AG08395 (cell line): Measurements from ENCODE around the gene CDKN2B.

Experiments used
- DNase-seq: peaks from one replicate; pipeline ENCODE4 v3.0.0; 2012; ENCODE audit warnings: mixed read lengths, low spot score

The CDKN2B gene

DNA sequence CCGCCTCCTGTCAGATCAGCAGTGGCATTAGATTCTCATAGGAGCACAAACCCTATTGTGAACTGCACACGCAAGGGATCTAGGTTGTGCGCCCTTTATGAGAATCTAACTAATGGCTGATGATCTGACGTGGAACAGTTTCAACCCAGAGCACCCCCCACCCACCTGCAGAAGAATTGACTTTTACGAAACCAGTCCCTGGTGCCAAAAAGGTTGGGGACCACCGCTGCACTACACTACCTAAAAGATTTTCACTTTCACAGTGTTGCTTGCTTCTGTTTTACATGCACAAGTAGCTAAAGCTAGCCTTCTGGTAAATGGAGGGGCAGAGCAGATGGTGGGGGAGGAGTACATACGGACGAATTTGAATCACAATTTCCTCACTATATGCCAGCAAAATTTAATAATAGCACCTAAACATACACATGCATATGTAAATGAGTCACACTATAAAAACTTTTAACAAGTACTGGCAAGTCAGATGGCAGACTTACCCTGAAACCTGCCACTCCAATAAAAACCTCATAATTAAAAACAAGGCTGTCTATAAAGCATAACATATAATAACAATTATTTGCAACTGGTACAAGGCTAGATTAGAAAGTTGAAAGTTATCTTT, 24.0 kb upstream of the CDKN2B start:
- DNase-seq: no peak

DNA sequence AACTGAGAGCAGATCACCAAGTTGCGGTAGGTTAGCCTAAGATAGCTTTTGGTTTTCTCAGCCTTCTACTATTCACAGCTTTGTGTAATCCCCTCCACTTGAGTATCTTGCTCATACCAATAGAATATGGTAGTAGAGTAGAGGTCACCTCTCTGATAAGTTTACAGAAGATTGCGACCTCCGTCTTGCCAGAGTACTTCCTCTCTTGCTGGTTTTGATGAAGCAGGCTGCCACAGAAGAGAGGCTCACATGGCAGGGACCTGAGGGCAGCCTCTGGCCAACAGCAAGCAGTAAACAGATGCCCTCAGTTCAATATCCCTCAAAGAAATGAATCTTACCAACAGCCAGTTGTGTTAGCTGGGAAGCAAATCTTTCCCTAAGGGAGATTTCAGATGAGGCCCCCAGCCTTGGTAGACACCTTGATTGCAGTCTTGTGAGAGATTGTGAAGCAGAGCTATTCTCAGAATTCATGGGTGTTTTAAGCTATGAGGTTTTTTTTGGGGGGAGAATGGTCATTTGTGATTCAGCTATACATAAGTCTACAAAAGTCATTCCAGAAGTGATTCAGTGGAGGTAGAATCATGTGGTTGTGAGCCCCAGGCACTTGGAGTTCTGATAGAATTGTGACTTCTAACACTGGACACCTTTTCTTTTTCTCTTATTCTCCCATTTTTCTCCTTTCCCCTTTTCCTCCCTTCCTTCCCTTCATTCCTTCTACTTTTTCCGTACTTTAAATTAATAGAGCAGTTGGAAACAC, 22.7 kb upstream of the CDKN2B start:
- no peak for DNase-seq

DNA sequence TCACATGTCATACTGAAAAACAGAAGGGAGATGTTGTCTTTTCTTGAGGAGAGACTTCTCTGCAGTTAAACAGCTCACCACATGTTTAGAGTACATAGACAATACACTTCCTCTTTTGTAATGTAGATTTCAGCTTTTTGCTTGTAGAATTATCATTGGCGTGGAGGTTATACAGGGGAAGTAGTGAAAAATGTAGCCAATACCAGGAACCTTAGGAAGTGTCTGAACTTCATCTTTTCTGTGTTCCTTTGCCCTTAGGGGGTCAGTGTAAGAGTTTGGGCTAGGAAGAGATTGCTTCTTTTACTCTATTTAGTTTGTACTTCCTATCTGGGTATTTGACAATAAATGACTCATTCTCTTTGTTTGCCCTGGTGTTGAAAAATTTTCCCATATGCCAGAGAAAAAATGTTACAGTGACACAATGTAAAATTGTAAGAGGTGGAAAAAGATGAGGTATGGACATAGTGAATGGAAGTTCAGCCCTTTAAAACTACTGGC, 21.0 kb upstream of the CDKN2B start:
- DNase-seq: peak; percentile 54

DNA sequence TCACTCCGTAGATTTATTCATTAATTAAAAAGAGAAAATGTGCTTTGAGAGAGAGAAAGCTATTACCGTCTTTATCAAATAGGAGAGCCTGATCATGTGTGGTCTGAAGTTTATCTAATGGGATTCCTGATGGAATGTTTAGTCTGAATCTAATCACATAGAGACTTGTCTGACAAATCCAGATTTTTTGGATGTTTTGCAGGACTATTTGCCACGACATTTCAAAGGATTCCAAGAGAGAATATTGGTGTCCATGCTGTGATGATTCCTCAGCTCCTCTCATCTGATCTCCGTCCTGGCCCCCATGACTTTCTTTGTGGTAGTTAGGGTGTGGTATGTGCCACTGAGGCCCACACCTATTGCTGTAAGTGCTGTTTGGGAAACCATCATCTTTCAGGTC, 20.1 kb upstream of the CDKN2B start:
- DNase-seq: no peak

DNA sequence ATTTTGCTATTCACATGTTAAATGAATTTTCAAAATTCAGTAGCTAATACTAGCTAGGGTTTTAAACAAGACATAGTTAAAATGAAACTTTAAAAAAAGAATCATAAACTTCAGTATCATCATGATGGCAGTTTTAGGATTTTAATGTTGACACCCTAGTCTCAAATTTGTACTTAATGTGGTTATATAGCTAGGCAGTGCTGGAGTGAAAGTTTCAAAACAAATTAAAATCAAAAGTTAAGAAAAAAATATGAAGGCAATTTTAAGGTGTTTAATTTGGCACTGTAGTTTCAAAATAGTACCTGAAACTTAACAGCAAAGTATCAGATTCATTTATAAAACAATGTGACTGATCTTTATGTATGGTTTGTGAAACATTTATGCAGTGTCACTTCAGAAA, 19.3 kb upstream of the CDKN2B start:
- no peak for DNase-seq

DNA sequence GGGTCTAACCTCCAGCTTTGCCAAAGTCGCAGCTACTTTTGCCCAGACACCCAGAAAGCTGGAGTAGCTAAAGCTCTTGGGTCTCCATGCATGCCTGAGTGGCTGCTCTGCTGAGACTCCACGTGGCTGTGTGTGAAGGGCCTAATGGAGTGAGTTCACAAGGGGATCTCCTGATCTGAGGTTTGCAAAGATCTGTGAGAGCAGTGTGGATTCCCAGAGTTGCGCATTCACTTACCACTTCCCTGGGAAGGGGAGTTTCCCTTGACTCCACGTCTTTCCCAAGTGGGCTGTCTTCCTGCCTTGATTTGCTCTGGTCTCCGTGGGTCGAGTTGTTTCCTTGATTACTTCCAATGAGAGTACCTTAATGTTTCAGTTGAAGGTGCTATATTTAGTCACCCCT, 17.6 kb upstream of the CDKN2B start:
- no peak for DNase-seq

DNA sequence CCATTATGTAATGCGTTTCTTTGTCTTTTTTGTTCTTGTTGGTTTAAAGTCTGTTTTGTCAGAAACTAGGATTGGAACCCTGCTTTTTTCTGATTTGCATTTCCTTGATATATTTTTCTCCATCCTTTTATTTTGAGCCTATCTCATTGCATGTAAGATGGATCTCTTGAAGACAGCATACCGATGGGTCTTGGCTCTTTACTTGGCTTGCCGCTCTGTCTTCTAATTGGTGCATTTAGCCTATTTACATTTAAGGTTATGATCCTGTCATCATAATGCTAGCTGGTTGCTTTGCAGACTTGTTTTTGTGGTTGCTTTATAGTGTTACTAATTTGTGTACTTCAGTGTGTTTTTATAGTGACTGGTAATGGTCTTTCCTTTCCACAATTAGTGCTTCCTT, 13.3 kb upstream of the CDKN2B start:
- DNase-seq: no peak

DNA sequence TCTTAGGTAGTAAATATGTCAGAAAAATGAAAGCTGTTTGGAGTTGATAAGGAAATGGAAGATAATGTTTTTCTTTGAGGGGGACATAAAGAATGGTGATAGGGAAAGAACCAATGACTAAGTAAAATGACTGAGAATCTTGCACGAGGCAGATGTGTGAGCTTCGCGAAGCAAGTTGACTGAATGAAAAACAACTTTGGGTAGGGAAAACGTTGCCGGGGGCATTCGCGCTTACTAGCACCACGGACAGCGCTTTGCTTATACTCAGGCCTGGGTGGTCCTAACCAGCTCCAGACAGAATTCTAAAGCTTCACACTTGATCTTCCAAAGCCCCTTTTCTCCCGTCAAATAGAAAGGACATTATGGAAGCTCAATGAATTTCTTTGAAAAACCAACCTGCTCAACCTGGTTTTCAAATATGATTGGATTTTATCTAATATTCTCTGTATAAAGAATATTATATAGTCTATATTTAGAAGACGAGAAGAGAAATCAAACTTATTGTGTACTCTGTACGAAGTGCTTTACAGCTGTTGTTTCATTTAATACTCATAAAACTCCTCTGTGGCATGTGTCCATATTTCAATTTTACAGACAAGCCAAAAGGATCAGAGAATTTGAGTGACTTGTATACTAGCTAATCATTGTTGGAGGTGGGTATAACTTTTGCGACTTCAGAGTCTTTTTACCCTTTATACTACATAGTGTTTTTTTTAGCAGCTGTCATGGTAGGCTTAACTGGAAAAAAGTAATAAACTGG, 1.9 kb upstream of the CDKN2B start:
- DNase-seq: no peak

DNA sequence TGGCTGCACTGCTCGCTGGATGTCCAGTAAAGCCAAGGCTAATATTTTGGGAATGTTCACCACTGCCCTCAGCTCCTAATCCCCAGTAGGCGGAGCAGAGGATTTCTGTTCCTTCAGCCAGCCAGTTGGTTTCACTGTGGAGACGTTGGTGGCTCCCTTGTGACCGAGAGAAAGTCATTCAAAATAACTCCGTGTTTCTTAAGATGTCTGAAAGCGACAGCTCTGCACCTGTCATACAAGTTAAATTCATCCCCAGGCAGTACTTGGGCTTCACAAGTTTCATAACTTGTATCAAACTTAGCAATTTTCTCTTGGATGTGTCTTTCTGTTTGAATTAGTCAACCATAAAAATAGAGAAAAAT, 382 bp upstream of the CDKN2B start:
- DNase-seq: no peak

DNA sequence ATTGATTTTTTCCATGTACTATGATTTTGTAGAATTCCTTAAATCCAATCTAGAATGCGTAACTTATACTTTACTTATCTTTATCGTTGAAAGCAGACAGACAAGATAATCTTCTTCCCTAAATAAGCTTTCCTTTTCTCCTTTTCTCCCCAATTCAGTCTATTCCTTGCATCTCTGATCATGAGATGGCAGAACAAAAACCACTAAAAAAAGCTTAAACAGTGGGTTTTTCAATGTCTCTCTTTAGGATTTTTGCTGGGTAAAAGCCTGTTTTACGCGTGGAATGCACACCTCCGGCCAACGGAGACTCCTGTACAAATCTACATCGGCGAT, 755 bp downstream of the CDKN2B start:
- DNase-seq: no peak

DNA sequence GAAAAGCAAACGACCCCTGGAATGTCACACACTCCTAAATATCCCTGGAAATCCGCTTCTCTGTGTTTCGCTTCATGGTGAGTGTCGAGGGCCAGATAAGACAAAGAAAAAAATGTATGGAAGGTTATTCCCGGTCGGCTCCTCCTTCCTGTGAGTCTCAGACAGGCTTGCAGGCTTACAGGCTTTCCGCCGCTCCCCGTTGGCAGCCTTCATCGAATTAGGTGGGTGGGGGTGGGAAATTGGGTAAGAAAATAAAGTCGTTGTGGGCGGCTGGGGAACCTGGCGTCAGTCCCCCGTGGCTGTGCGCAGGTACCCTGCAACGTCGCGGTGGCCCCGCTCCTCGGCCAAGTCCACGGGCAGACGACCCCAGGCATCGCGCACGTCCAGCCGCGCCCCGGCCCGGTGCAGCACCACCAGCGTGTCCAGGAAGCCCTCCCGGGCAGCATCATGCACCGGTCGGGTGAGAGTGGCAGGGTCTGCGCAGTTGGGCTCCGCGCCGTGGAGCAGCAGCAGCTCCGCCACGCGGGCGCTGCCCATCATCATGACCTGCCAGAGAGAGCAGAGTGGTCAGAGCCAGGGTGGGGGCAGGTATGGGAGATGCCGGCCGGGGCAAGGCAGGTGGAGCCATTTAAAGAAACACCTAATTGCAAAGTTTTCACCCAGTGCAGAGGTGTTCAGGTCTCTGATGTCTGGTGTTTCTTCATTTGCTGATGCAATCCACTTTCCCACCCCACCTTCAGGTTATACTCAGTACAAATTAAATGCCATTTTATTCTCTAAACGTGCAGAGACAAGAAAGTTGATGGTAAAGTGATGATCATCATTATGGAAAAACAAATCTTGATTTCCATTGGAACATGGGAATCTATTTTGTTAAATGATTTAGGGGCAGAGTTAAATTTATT, 3.2 kb downstream of the CDKN2B start:
- DNase-seq: no peak

DNA sequence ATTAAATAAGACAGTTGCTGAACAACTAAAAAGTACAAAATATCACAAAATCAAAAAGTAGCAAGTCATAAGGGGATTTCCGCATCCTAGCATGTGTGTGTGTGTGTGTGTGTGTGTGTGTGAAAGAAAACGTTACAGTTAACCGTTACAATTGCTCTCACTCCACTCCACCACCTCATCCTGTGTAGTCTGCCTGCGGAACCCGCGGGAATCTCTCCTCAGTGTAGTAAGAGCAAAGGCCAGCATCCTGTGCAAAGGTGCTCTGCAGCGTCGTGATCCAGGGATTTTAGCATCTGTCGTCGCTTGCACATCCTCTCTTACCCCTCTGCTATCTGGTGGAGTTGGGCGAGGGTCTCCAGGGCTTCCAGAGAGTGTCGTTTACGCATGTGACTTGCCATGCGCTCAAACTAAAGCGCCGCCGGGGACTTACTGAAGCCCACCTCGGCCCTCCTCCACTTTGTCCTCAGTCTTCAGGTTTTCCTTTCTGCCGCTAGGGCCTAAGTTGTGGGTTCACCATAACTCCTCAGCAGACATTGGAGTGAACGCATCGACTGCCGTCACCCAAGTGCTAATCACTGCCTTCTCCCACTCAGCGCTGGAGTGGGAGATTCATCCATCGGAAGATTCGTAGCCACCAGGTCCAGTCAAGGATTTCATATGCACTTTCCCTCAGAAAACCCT, 3.9 kb downstream of the CDKN2B start:
- DNase-seq: no peak

DNA sequence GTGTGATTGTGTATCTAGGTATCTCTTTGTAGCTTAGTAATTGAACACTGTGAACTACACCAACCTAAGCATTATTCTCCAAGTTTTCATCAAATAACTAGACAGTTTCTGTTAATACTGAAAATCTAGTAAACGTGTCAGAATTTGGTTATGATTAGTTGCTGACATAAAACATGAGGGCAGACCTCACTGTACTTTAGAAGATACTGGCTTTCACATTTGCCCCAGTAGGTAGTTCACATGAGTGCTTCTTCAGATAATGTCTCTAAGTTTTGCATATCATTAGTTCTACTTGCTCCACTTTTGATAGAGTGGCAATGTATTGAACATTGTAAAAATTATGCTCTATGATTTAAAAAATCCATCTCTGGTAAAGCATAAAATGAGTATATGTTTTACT, 7.1 kb downstream of the CDKN2B start:
- no peak for DNase-seq

DNA sequence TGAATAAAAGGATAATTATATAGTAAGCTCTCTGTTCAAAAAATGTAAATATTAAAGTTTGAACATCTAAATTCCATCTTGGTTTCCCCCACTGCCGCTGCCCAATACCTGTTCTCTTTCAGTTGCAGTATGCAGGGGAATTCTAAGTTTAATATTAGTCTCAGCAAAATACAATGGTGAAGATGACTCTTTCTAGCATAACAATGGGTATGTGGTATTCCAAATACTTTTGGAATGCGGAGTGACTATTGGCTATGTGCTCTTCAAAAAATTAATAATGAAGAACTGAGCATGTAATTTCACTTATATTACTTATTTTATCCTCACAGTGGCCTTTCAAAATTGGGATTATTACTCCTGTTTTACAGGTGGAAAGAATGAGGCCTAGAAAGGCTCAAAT, 11.1 kb downstream of the CDKN2B start:
- DNase-seq: no peak

DNA sequence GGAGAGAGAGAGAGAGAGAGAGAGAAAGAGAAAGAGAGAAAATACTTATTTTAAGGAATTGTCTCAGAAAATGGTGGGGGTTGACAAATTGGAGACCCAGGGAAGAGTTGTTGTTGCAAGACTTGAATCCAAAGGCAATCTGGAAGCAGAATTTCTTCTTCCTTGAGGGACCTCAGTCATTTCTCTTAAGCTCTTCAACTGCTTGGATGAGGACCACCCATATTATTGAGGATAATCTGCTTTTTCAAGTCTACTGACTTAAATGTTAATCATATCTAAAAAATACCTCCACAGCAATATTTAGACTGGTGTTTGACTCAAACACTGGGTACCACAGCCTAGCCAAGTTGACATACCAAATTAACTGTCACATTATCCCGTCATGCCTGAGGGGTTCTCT, 11.6 kb downstream of the CDKN2B start:
- no peak for DNase-seq

DNA sequence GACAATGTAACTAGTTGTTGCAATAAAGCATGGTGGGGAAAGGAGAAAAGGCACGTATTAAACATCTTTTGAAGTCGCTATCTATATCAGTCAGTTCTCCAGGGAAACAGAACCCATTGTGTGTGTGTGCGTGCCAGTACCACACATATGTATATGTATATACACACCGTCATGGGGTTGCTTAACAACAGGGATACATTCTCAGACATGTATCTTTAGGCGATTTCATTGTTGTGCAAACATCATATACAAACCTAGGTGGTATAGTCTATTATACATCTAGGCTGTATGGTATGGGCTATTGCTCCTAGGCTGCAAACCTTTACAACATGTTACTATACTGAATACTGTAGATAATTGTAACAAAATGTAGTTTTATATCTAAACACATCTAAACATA, 12.2 kb downstream of the CDKN2B start:
- DNase-seq: no peak

DNA sequence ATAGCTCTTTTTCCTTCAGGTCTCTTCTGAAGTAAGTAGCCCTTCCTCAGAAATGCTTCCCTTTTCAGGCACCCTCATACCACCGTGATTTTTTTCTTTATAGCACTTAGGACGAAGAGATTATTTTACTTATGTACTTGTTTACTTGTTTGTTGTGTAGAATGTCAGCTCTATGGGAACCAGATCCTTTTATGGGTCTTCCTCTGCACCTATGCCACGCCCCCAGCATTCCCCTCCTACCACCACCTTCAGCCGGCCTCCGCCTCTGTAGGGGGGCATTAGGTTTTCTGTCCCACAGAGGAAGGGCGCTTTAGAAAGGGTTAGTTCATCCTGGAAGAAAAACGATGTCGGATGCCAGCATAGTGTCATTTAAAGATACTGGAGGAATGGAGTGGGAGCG, 12.7 kb downstream of the CDKN2B start:
- DNase-seq: no peak

DNA sequence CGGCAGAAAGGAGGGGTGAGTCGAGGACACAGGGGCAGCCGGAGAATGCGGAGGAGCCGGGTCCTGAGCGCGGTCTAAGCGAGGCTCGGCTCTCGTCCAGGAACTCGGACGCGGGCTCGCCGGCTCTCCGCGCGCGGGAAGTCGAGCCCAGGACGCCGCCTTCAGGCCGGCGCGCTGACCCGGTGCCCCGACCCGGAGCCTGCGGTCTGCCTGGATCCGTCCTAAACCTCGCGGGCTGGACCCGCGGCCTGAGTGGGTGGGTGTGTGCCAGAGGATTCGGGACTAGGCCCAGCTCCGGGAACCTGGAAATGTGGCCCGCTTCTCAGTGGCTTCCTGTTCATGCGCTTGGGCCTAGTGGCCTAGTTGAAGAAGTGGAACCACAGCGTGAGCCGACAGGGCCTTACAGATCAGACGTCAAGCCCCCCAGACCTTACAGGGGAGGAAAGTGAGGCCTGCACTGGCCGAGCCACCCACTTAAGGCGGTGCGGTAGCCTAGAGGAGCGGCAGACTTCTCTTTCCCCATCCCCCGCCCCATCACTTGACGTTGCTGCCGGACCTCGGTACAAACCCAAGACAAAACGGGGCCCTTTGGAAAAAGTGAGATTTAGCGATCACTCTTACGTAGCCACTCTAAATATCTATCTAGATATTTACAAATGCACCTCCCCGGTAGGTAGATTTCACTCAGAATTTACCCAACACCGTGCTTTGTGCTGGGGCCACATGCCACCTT, 13.3 kb downstream of the CDKN2B start:
- DNase-seq: peak; percentile 38

DNA sequence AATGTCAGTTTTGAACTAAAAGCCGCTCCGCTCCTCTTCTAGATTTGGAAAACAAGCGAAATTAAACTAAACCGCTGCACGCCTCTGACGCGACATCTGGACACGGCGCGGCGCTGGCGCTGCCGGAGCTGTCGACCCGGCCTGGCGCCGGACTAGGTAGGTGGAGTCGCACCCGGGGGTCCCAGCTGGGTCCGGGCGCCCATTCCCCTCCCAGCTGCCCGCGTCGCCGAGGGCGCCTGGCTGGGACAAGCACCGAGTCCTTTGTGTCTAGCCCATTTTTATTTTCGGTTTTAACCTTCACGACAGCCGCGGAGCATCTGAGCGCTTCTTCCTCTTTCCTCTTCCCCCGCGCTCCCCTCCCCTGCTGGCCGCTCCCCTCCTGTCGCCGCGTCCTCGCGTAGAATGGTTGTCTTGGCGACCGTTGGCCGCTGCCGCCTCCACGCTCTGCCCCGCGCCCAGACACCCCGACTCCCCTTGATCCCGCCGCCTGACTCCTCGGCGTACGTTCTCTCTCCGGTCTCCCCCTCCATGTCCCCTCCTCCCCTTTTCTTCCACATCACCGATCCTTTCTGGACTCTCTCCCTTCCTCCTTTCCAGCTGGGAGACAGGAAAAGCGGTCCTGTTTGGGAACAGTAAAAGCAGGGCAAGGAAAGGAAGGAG, 14.0 kb downstream of the CDKN2B start:
- DNase-seq: peak; percentile 55

DNA sequence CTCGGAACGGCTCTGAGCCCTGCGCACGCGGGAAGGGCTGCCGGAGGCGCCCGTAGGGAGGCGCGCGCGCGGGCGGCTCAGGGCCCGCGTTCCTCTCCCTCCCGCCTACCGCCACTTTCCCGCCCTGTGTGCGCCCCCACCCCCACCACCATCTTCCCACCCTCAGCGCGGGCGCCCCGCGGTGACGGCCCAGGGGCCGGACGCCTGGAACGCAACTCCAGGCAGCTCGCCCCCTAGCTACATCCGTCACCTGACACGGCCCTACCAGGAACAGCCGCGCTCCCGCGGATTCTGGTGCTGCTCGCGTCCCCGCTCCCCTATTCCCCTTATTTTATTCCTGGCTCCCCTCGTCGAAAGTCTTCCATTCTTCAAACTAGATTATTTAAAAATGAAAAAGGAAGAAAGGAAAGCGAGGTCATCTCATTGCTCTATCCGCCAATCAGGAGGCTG, 14.5 kb downstream of the CDKN2B start, which contains the start of gene CDKN2B-AS1:
CDKN2B-AS1 (plus strand) TSS at position 236 of the 450 bp plus-strand sequence.
- DNase-seq: peak; percentile 48
